Karpas-422 (cell line): ENCODE measurements around the gene CCDC33. TPM values are rescaled to one million over a fixed set of nuclear protein-coding genes. Genes with fewer than 3 reads are reported as not detected.

Experiments used
- DNase-seq: peaks from one replicate; pipeline ENCODE4 v3.0.0-alpha.2; 2015
- H2AFZ ChIP-seq: fragments of 200-600 bp; sonication (generic); 2 replicates; pipeline ENCODE4 v1.6.1; 2014; ENCODE audit warnings: antibody characterized with exemption, low read length, mixed read lengths
- H3K27ac ChIP-seq: fragments of 200-600 bp; sonication (generic); 2 replicates; pipeline ENCODE4 v1.5.1; 2014; ENCODE audit warnings: mild to moderate bottlenecking, low read length, moderate library complexity
- H3K27me3 ChIP-seq: fragments of 200-600 bp; sonication (generic); 2 replicates; pipeline ENCODE4 v1.6.1; 2014; ENCODE audit warnings: low read length, mixed read lengths
- H3K36me3 ChIP-seq: fragments of 200-600 bp; sonication (generic); 2 replicates; pipeline ENCODE4 v1.6.1; 2014; ENCODE audit warnings: low read length, mixed read lengths; ENCODE audit not compliant: insufficient read depth
- H3K4me1 ChIP-seq: fragments of 200-600 bp; sonication (generic); 2 replicates; pipeline ENCODE4 v1.6.1; 2014; ENCODE audit warnings: mild to moderate bottlenecking, low read length, mixed read lengths
- H3K4me2 ChIP-seq: fragments of 200-600 bp; sonication (generic); 2 replicates; pipeline ENCODE4 v1.6.1; 2014; ENCODE audit warnings: low read length, low read depth, mild to moderate bottlenecking; ENCODE audit not compliant: poor library complexity, severe bottlenecking
- H3K4me3 ChIP-seq: fragments of 200-600 bp; sonication (generic); 2 replicates; pipeline ENCODE4 v1.5.1; 2014; ENCODE audit warnings: mild to moderate bottlenecking, antibody characterized with exemption, low read length, mixed read lengths
- H3K79me2 ChIP-seq: fragments of 200-600 bp; sonication (generic); 2 replicates; pipeline ENCODE4 v1.6.1; 2014; ENCODE audit warnings: mild to moderate bottlenecking, low read length, mixed read lengths
- H3K9ac ChIP-seq: fragments of 200-600 bp; sonication (generic); 2 replicates; pipeline ENCODE4 v1.6.0; 2014; ENCODE audit warnings: low read length
- H3K9me2 ChIP-seq: fragments of 200-600 bp; sonication (generic), shearing (Covaris generic); replicated peaks from 2 replicates; pipeline ENCODE4 v1.6.0; 2014; ENCODE audit warnings: mild to moderate bottlenecking, low read length, moderate library complexity; ENCODE audit not compliant: insufficient read depth
- H3K9me3 ChIP-seq: fragments of 300-700, 200-600 bp; sonication (generic); 2 replicates; pipeline ENCODE4 v1.6.1; 2014; ENCODE audit warnings: low read length, mixed read lengths
- H4K20me1 ChIP-seq: fragments of 200-600 bp; sonication (generic); 2 replicates; pipeline ENCODE4 v1.6.1; 2014; ENCODE audit warnings: mild to moderate bottlenecking, antibody characterized with exemption, low read length, low read depth; ENCODE audit not compliant: insufficient read depth
- total RNA-seq: library from RNA; depleted of rRNA; stranded (reverse); fragments of >200 nt; shearing (Covaris generic); gene quantifications from 2 replicates; pipeline ENCODE4 v1.2.3, GENCODE V29; 2014; ENCODE audit warnings: low replicate concordance

Gene CCDC33
- total RNA-seq, 1 experiment from 2014 or later = not detected

DNA sequence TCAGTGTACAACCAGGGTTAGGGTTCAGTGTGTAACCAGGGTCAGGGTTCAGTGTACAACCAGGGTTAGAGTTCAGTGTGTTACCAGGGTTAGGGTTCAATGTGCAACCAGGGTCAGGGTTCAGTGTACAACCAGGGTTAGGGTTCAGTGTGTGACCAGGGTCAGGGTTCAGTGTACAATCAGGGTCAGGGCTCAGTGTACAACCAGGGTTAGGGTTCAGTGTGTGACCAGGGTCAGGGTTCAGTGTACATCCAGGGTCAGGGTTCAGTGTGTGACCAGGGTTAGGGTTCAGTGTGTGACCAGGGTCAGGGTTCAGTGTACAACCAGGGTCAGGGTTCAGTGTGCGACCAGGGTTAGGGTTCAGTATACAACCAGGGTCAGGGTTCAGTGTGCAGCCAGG is 98.0 kb downstream of the CCDC33 start:
- Histone ChIP-seq H3K4me2 (no peak overlapping the region), H3K9me3 (no peaks in the 10 kb centered on the region), H3K27me3 (no peaks in the 10 kb centered on the region), H2AFZ (no peak overlapping the region), H3K4me1 (peaks cover 4% of the 10 kb centered on the region), H3K9ac (no peak overlapping the region), H3K79me2 (no peaks in the 10 kb centered on the region), H3K36me3 (no peaks in the 10 kb centered on the region), H4K20me1 (no peaks in the 10 kb centered on the region), H3K9me2 (no peaks in the 10 kb centered on the region), H3K27ac (no peak overlapping the region), H3K4me3 (no peak overlapping the region)
- DNase-seq = no peak

DNA sequence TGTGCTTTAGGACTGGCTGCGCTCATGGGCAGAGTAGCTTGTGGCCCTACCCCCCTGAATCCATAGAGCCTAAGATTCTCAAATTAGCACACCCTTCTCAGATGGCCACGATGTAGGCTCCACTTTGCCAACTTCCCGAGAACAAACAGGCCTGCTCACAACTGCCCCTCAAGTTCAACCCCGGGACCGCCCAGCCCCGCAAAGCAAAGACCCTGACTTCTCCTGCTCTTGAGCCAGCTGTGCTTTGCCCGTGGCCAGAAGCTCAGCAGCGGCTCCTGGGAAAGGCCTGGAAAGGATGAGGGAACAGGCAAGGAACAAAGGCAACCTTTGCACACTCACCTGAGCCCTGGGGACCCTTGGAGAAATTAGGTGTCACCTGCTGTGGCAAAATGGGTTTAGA is 99.3 kb downstream of the CCDC33 start:
- no peak overlapping the region for H3K9ac ChIP-seq
- no peak overlapping the region for H2AFZ ChIP-seq
- no peaks in the 10 kb centered on the region for H4K20me1 ChIP-seq
- H3K9me3 ChIP-seq = no peaks in the 10 kb centered on the region
- no peaks in the 10 kb centered on the region for H3K27me3 ChIP-seq
- no peak overlapping the region for H3K27ac ChIP-seq
- H3K79me2 ChIP-seq = no peaks in the 10 kb centered on the region
- no peak overlapping the region for H3K4me2 ChIP-seq
- no peaks in the 10 kb centered on the region for H3K4me1 ChIP-seq
- no peak overlapping the region for H3K4me3 ChIP-seq
- H3K9me2 ChIP-seq = no peaks in the 10 kb centered on the region
- H3K36me3 ChIP-seq = no peaks in the 10 kb centered on the region
- no peak for DNase-seq

DNA sequence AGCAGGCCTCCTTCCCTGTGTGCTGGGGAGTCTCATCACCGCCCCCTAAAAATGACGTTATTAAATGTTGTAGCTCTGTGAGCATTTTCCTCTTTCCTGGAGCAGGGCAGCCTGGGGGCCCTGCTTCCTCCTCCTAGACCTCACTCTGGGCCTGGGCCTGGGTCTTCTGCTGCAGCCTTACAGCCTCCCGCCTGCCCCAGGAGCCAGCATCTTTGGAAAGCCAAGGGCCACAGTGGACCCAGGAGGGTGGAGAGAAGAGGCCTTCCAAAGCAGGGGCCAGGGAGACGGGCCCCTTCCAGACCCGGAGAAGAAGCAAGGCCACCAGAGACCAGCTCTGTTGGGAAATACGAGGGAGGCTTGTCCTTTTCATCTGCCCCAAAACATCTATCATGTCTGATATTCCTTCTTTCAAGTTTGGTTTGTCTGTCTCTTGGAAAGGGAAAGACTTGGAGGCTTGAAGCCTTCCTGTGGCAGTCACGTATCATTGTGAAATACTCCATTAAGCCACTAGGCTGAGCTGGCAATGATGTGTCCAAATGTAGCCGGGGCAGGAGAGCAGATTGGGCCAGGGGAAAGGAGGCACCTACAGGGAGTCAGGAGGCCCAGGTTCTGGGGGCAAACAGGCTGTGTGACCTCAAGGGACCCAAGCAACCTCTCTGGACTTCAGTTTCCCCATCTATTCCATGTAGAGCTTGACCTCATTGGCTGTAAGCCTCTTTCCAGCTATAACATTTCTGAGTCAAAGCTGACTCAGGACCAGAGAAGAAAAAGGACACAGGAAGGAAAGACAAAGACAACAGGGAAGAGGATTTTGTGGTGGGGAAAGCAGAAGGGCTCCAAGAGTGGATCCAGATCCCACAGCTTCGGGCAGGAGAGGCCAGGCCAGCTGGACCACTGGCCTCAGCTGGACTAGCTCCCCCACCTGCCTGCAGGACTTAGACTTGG is 100.2 kb downstream of the CCDC33 start:
- Histone ChIP-seq H3K27me3 (no peaks in the 10 kb centered on the region), H3K4me3 (no peak overlapping the region), H3K27ac (no peak overlapping the region), H3K79me2 (no peaks in the 10 kb centered on the region), H3K4me1 (no peaks in the 10 kb centered on the region), H3K4me2 (no peak overlapping the region), H3K9me2 (no peaks in the 10 kb centered on the region), H2AFZ (no peak overlapping the region), H4K20me1 (no peaks in the 10 kb centered on the region), H3K9me3 (no peaks in the 10 kb centered on the region), H3K36me3 (no peaks in the 10 kb centered on the region), H3K9ac (no peak overlapping the region)
- no peak for DNase-seq

DNA sequence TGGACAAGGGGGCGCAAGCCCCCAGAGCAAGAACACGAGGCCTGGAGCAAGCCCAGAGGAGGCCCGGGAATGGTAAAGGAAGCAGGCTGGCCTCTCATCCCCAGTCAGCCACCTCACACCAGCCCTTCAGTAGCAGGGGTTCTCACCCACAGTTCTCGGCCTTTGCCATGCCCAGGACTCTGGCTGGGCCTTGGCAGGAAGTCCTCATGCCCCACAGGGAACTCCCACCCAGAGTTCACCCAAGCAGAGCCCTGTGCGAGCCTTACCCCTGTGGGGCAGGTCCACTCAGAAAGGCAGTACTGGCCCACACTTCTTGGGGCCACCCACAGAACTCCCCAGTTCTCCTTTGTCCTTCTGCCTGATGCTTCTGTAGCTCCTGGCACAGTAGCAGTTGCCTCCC is 101.0 kb downstream of the CCDC33 start:
- Histone ChIP-seq H3K9me3 (no peaks in the 10 kb centered on the region), H4K20me1 (no peaks in the 10 kb centered on the region), H3K4me1 (no peaks in the 10 kb centered on the region), H3K27ac (no peak overlapping the region), H3K36me3 (no peaks in the 10 kb centered on the region), H2AFZ (no peak overlapping the region), H3K4me3 (no peak overlapping the region), H3K9me2 (no peaks in the 10 kb centered on the region), H3K27me3 (no peaks in the 10 kb centered on the region), H3K79me2 (no peaks in the 10 kb centered on the region), H3K4me2 (no peak overlapping the region), H3K9ac (no peak overlapping the region)
- no peak for DNase-seq

DNA sequence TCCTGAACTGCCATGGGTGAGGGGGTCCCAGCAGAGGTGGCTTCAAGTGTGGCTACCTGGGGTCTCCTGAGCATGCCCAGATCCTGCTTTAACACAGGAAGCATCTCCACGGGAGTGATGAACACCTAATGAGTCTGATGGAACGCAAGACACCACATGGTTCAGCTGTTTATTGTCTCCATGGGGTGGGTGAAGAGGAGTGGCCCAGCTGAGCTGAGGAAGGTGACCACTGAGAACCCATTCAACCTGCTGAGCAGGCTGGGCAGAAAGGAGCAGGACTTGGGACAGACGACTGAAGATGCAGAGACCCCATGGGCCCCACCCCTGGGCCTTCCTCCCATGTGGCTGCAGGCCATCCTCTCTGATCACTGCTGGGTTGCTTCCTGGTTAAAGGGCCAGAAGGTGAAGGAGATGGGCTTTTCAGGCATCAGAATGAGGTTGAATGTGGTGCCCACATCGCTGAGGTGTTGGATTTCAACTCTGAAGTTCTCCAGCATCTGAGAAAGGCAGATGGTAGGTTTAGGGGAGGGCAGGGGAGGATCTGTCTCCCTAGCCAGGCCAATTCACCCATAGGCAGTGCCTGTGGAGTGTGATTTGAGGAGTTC is 101.6 kb downstream of the CCDC33 start:
- H3K9me2 ChIP-seq = no peaks in the 10 kb centered on the region
- no peak overlapping the region for H3K4me3 ChIP-seq
- H3K9me3 ChIP-seq = no peaks in the 10 kb centered on the region
- no peaks in the 10 kb centered on the region for H4K20me1 ChIP-seq
- H3K79me2 ChIP-seq = no peaks in the 10 kb centered on the region
- no peaks in the 10 kb centered on the region for H3K27me3 ChIP-seq
- H3K27ac ChIP-seq = no peak overlapping the region
- H3K4me2 ChIP-seq = no peak overlapping the region
- no peaks in the 10 kb centered on the region for H3K4me1 ChIP-seq
- no peaks in the 10 kb centered on the region for H3K36me3 ChIP-seq
- DNase-seq = no peak
- no peak overlapping the region for H2AFZ ChIP-seq
- H3K9ac ChIP-seq = no peak overlapping the region

DNA sequence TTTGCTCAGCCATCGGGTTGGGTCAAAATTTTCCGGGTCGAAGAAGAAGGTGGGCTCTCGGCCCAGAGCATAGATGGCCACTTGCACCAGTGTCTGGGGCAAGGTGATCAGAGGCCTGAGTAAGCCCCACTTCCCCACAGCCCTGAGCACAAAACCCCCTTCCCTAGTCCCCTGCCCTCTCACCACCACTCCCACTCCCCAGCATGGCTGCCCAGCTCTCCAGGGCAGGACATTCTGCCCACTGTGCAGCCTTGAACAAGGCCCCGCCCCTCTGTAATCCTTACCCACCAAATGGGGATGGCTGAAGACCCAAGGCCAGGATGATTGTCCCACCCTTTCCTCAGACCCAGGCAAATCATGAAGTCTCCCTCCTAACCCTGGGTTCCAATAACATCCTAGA is 102.5 kb downstream of the CCDC33 start:
- Histone ChIP-seq H3K27ac (no peak overlapping the region), H3K4me3 (no peak overlapping the region), H3K9me2 (no peaks in the 10 kb centered on the region), H3K36me3 (no peaks in the 10 kb centered on the region), H3K79me2 (no peaks in the 10 kb centered on the region), H2AFZ (no peak overlapping the region), H3K4me2 (no peak overlapping the region), H3K9me3 (no peaks in the 10 kb centered on the region), H3K27me3 (no peaks in the 10 kb centered on the region), H3K9ac (no peak overlapping the region), H3K4me1 (no peaks in the 10 kb centered on the region), H4K20me1 (no peaks in the 10 kb centered on the region)
- DNase-seq = no peak

DNA sequence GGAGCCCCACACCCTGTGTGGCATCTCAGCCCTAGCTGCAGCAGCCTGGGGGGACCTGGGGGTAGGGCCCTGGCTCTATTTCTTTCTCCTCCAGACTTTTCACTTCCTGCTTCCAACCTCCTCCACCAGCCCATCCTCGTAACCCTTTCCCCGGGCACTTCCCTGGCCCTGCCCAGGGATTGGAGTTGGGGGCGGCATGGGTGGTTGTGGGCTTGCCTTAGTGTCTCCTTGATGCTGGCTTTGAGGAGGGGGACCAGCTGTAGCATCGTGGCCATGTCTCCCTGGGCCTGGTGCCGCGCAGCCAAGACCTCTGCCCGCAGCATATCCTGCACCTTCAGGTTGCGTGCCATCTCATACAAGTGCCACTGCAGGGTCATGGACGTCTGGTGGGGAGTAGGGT is 103.2 kb downstream of the CCDC33 start:
- no peak overlapping the region for H3K4me3 ChIP-seq
- H3K9ac ChIP-seq = no peak overlapping the region
- no peaks in the 10 kb centered on the region for H3K9me2 ChIP-seq
- H2AFZ ChIP-seq = no peak overlapping the region
- no peaks in the 10 kb centered on the region for H3K79me2 ChIP-seq
- no peaks in the 10 kb centered on the region for H3K4me1 ChIP-seq
- no peak overlapping the region for H3K4me2 ChIP-seq
- H3K9me3 ChIP-seq = no peaks in the 10 kb centered on the region
- H3K27ac ChIP-seq = no peak overlapping the region
- H3K27me3 ChIP-seq = no peaks in the 10 kb centered on the region
- no peak for DNase-seq
- H4K20me1 ChIP-seq = no peaks in the 10 kb centered on the region
- no peaks in the 10 kb centered on the region for H3K36me3 ChIP-seq

DNA sequence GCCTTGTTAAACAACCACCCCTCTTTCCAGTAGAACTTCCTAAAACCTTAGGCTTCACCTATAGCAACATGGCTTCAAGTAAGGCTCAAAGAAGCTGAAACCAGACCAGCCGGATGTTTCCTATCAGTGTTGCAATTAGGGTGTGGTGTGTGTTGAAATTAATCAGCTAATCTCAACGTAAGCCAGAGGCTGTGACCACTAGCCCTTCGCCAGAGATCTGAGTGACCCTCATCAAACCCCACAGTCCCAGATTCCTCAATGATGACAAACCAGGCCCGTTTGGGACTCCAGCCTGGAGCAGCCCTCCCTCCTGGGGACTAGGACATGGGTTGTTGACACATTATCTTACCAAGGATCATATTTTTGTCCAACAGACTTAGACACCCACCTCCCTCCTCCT is 104.0 kb downstream of the CCDC33 start:
- Histone ChIP-seq H3K9ac (no peak overlapping the region), H4K20me1 (no peaks in the 10 kb centered on the region), H3K27me3 (no peaks in the 10 kb centered on the region), H2AFZ (no peak overlapping the region), H3K4me1 (no peaks in the 10 kb centered on the region), H3K9me3 (no peaks in the 10 kb centered on the region), H3K9me2 (no peaks in the 10 kb centered on the region), H3K4me2 (no peak overlapping the region), H3K79me2 (no peaks in the 10 kb centered on the region), H3K4me3 (no peak overlapping the region), H3K36me3 (no peaks in the 10 kb centered on the region), H3K27ac (no peak overlapping the region)
- no peak for DNase-seq
